H1 (cell line): Measurements from ENCODE around the gene BRD7. TPM values are rescaled to one million over a fixed set of nuclear protein-coding genes. Genes with fewer than 3 reads are reported as not detected.
A peak's percentile ranks its signal among the peaks of the same experiment; 100 is the strongest.

ENCODE experiments used
- CTCF ChIA-PET: fragments of 300-600 bp; sonication (Branson Sonifier 250); formaldehyde crosslinking; loops from one replicate; lab custom pipeline; 2021; ENCODE audit not compliant: partially characterized antibody; lab: Charles Lee
- POLR2A ChIA-PET: fragments of 300-600 bp; sonication (Branson Sonifier 250); formaldehyde crosslinking; loops from one replicate; lab custom pipeline; 2021; ENCODE audit warnings: inconsistent platforms; ENCODE audit not compliant: partially characterized antibody; lab: Charles Lee
- DNase-seq, 2 experiments: peaks; one replicate each; pipeline versions ENCODE4 v3.0.0 to v3.0.0-alpha.2; 2010 to 2022; ENCODE audit warnings: low spot score in 2 of 2, low read depth in 1 of 2, mixed read lengths in 1 of 2
- FAIRE-seq: peaks from 2 replicates; lab custom pipeline; 2011; peaks lifted over from hg19 to GRCh38; lab: Jason Lieb, UNC
- H2AFZ ChIP-seq: 2 replicates; pipeline ENCODE4 v1.8.1; 2012; ENCODE audit warnings: low read length, inconsistent platforms
- H2AK5ac ChIP-seq: 2 replicates; pipeline ENCODE4 v1.6.1; 2013; ENCODE audit warnings: low read depth, low read length
- H2BK120ac ChIP-seq: replicated peaks from 2 replicates; pipeline ENCODE3; 2013; ENCODE audit warnings: low read depth, low read length, inconsistent platforms
- H2BK12ac ChIP-seq: 2 replicates; pipeline ENCODE4 v1.6.1; 2013; ENCODE audit warnings: low read depth, low read length
- H2BK15ac ChIP-seq: 2 replicates; pipeline ENCODE4 v1.6.1; 2013; ENCODE audit warnings: low read length
- H2BK20ac ChIP-seq: 2 replicates; pipeline ENCODE4 v1.6.1; 2013; ENCODE audit warnings: low read length
- H2BK5ac ChIP-seq: 2 replicates; pipeline ENCODE4 v1.6.1; 2013; ENCODE audit warnings: low read depth, low read length
- H3K14ac ChIP-seq: 2 replicates; pipeline ENCODE4 v1.6.1; 2013; ENCODE audit warnings: inconsistent platforms; ENCODE audit not compliant: insufficient read length
- H3K18ac ChIP-seq: 2 replicates; pipeline ENCODE4 v1.6.1; 2013; ENCODE audit warnings: low read length; ENCODE audit errors: extremely low read depth
- H3K23ac ChIP-seq: 2 replicates; pipeline ENCODE4 v1.6.1; 2013; ENCODE audit warnings: inconsistent platforms; ENCODE audit not compliant: insufficient read length
- H3K23me2 ChIP-seq: 2 replicates; pipeline ENCODE4 v1.6.1; 2013; ENCODE audit warnings: low read depth, low read length
- H3K27ac ChIP-seq: 2 replicates; pipeline ENCODE4 v1.6.1; 2011; ENCODE audit warnings: low read depth, low read length, inconsistent platforms
- H3K27me3 ChIP-seq, 4 experiments: replicated peaks in 1 of 4; 1 replicate in 1 of 4; 2 replicates in 3 of 4; pipeline versions ENCODE4 v1.6.1 to v1.8.1; 2011 to 2013; ENCODE audit warnings: low read length in 3 of 4, mild to moderate bottlenecking in 3 of 4, inconsistent platforms in 2 of 4, mixed read lengths in 2 of 4, moderate library complexity in 1 of 4; ENCODE audit not compliant: control insufficient read depth in 3 of 4, insufficient read depth in 3 of 4; ENCODE audit errors: extremely low read depth in 1 of 4
- H3K36me3 ChIP-seq, 4 experiments: 2 replicates each; pipeline versions ENCODE4 v1.6.1 to v1.8.1; 2011 to 2013; ENCODE audit warnings: mild to moderate bottlenecking in 4 of 4, low read length in 3 of 4, moderate library complexity in 2 of 4, control low read depth in 1 of 4, inconsistent platforms in 1 of 4; ENCODE audit not compliant: insufficient read depth in 4 of 4, control insufficient read depth in 2 of 4
- H3K4ac ChIP-seq: replicated peaks from 2 replicates; pipeline ENCODE3; 2013; ENCODE audit warnings: low read length, low read depth, mixed read lengths, inconsistent platforms; ENCODE audit not compliant: insufficient read length
- H3K4me1 ChIP-seq, 4 experiments: replicated peaks in 1 of 4; 1 replicate in 1 of 4; 2 replicates in 3 of 4; pipeline versions ENCODE4 v1.6.1 to v1.8.1; 2011 to 2013; ENCODE audit warnings: low read length in 3 of 4, inconsistent platforms in 2 of 4, mixed read lengths in 1 of 4; ENCODE audit not compliant: insufficient read depth in 4 of 4, control insufficient read depth in 3 of 4
- H3K4me2 ChIP-seq, 2 experiments: 2 replicates each; pipeline versions ENCODE4 v1.6.1 to v1.8.1; 2011 to 2013; ENCODE audit warnings: low read depth in 2 of 2, low read length in 2 of 2, control low read depth in 1 of 2, inconsistent platforms in 1 of 2, mild to moderate bottlenecking in 1 of 2; ENCODE audit not compliant: insufficient read depth in 1 of 2
- H3K4me3 ChIP-seq, 4 experiments: fragments of 200-600, 300-600 bp in 1 of 4; sonication (generic), shearing (Covaris generic), sonication (Bioruptor Twin) in 1 of 4; 2 replicates each; pipeline versions ENCODE4 v1.5.1 to v1.8.1; 2011 to 2016; ENCODE audit warnings: low read length in 4 of 4, low read depth in 3 of 4, control low read depth in 2 of 4, inconsistent platforms in 2 of 4, mild to moderate bottlenecking in 2 of 4, mixed read lengths in 1 of 4, moderate library complexity in 1 of 4; ENCODE audit not compliant: insufficient read depth in 2 of 4; ENCODE audit errors: extremely low read depth in 1 of 4
- H3K56ac ChIP-seq: replicated peaks from 2 replicates; pipeline ENCODE3; 2013; ENCODE audit warnings: low read depth, mild to moderate bottlenecking, mixed read lengths, low read length, inconsistent platforms; ENCODE audit not compliant: insufficient read length
- H3K79me1 ChIP-seq: 2 replicates; pipeline ENCODE4 v1.6.1; 2013; ENCODE audit warnings: low read depth, low read length, control low read depth
- H3K79me2 ChIP-seq, 2 experiments: 2 replicates each; pipeline versions ENCODE4 v1.6.1 to v1.8.1; 2012 to 2013; ENCODE audit warnings: low read length in 2 of 2, mild to moderate bottlenecking in 2 of 2, inconsistent platforms in 1 of 2; ENCODE audit not compliant: insufficient read depth in 2 of 2, control insufficient read depth in 1 of 2
- H3K9ac ChIP-seq, 4 experiments: replicated peaks in 1 of 4; 1 replicate in 1 of 4; 2 replicates in 3 of 4; pipeline versions ENCODE4 v1.6.1 to v1.8.1; 2011 to 2013; ENCODE audit warnings: low read depth in 3 of 4, low read length in 3 of 4, control low read depth in 2 of 4, mild to moderate bottlenecking in 2 of 4, moderate library complexity in 2 of 4, inconsistent platforms in 1 of 4; ENCODE audit errors: extremely low read depth in 1 of 4
- H3K9me3 ChIP-seq, 2 experiments: 2 replicates each; pipeline versions ENCODE4 v1.6.1 to v1.8.1; 2012 to 2013; ENCODE audit warnings: mild to moderate bottlenecking in 2 of 2, moderate library complexity in 2 of 2, control low read depth in 1 of 2, inconsistent platforms in 1 of 2, low read depth in 1 of 2, low read length in 1 of 2, mixed read lengths in 1 of 2; ENCODE audit not compliant: insufficient read depth in 2 of 2
- H4K20me1 ChIP-seq, 2 experiments: replicated peaks in 1 of 2; 2 replicates each; pipeline versions ENCODE3 to v1.8.1; 2011 to 2013; ENCODE audit warnings: inconsistent platforms in 2 of 2, low read length in 2 of 2, mild to moderate bottlenecking in 1 of 2; ENCODE audit not compliant: insufficient read depth in 2 of 2, control insufficient read depth in 1 of 2
- H4K5ac ChIP-seq: 2 replicates; pipeline ENCODE4 v1.6.1; 2013; ENCODE audit warnings: low read length, low read depth, mixed read lengths, inconsistent platforms; ENCODE audit not compliant: insufficient read length
- H4K8ac ChIP-seq: 2 replicates; pipeline ENCODE4 v1.8.0; 2013; ENCODE audit warnings: mild to moderate bottlenecking, moderate library complexity, low read length, inconsistent platforms; ENCODE audit not compliant: insufficient read depth; ENCODE audit errors: extremely low read depth
- H4K91ac ChIP-seq: replicated peaks from 2 replicates; pipeline ENCODE3; 2013; ENCODE audit warnings: low read length, mixed read lengths, inconsistent platforms; ENCODE audit not compliant: insufficient read length
- BACH1 ChIP-seq: IDR thresholded peaks from 2 replicates; pipeline ENCODE4 v1.6.1; 2012; ENCODE audit warnings: low read length, improper control_type of control experiment
- BCL11A ChIP-seq, 2 experiments: IDR thresholded peaks; one replicate each; pipeline ENCODE4 v1.6.1; 2011; ENCODE audit warnings: low read depth in 2 of 2, low read length in 2 of 2, mild to moderate bottlenecking in 2 of 2
- CBX5 ChIP-seq: fragments of 300-800, 300-1000 bp; sonication (generic); IDR thresholded peaks from 2 replicates; pipeline ENCODE4 v1.7.1; 2016; ENCODE audit warnings: antibody characterized with exemption, low read length, low read depth
- CHD1 ChIP-seq: IDR thresholded peaks from 2 replicates; pipeline ENCODE4 v1.6.1; 2012; ENCODE audit warnings: low read depth, low read length, improper control_type of control experiment
- RFX5 ChIP-seq: IDR thresholded peaks from 2 replicates; pipeline ENCODE4 v1.6.1; 2011; ENCODE audit warnings: low read depth, low read length, improper control_type of control experiment, borderline replicate concordance
- SAP30 ChIP-seq: fragments of 300-600 bp; sonication (generic); IDR thresholded peaks from 2 replicates; pipeline ENCODE4 v1.7.1; 2012; ENCODE audit warnings: low read length, moderate library complexity, mild to moderate bottlenecking, inconsistent platforms; ENCODE audit not compliant: insufficient read depth, insufficient replicate concordance
- TBP ChIP-seq: IDR thresholded peaks from 2 replicates; pipeline ENCODE4 v1.6.1; 2011; ENCODE audit warnings: low read depth, low read length, improper control_type of control experiment
- WGBS, 2 experiments: shearing (Covaris generic) in 1 of 2; methylation state at CpG; one replicate each; pipeline versions ENCODE4 v1.1.6 to v1.1.7; 2013 to 2015; ENCODE audit warnings: low lambda C conversion rate in 2 of 2, mixed read lengths in 2 of 2, inconsistent platforms in 1 of 2, low coverage in 1 of 2, missing lambda C conversion rate in 1 of 2; ENCODE audit not compliant: insufficient replicate concordance in 2 of 2, insufficient coverage in 1 of 2, insufficient read length in 1 of 2; ENCODE audit errors: extremely low coverage in 1 of 2, missing lambda C conversion rate in 1 of 2; 5-methylcytosine and 5-hydroxymethylcytosine counted together
- polyA plus RNA-seq, 7 experiments: library from polyadenylated mRNA; depleted of rRNA in 3 of 7; stranded (reverse) in 5 of 7; unstranded in 2 of 7; fragments of >200 nt in 5 of 7; fragments of 200-250 nt in 2 of 7; gene quantifications; 1 replicate in 5 of 7; 2 replicates in 1 of 7; 4 replicates in 1 of 7; pipeline versions ENCODE4 v1.2.1 to v1.2.3, GENCODE V29; 2011 to 2013; ENCODE audit warnings: missing spikeins in 2 of 7, mixed read lengths in 2 of 7
- total RNA-seq: library from RNA; stranded (reverse); fragmentation: NEBNext Ultra II Directional; extraction: Animal tissue kit (Norgen Biotek cat#: 25700); gene quantifications from 2 replicates; pipeline ENCODE4 v1.2.1, GENCODE V29; 2021
- TF ChIP-seq, protein P1 (sequence below): IDR thresholded peaks from 2 replicates; pipeline ENCODE4 v1.6.1; 2012; ENCODE audit warnings: low read length, inconsistent platforms

Gene BRD7
- total and polyA plus RNA-seq, 2 of the 8 experiments (the other 6 are each of a cell fraction or from before 2014, with no cell fraction given) = 42.5 to 120 TPM

DNA sequence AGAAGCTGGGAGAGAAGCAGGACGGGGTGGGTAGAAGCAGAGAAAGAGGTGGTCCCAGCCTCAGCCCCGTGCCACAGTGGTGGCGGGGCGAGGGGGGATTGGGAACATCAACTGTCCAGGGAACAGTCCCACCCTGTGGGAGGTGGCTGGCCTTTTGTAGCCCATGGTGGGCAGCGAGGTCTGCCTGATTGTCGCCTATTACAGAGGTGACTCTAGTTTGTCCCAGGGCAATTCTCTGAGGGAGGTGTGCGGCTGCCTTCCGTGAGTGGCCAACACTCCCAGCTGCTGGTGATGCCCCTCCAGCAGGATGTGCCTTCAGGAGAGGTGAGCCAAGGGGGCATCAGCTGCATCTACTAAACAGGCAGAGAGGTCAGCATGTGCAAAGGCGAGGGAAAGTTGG lies 5.0 kb upstream of the BRD7 start:
- H3K27me3 ChIP-seq = no peaks in the 10 kb centered on the region
- no peak overlapping the region for H2AFZ ChIP-seq
- ChIA-PET POLR2A (no interaction called here), CTCF (interaction anchor here (1.0 to 6.6 kb wide), 11 partner anchors 9 to 351 kb away, joined by 3 to 31 read pairs (median 7); no protein-coding TSS in a partner anchor)
- H3K36me3 ChIP-seq = no peaks in the 10 kb centered on the region
- no peak overlapping the region for H3K4ac ChIP-seq
- no peaks in the 10 kb centered on the region; a peak in 1 of 7 replicates for H3K4me1 ChIP-seq
- H2BK15ac ChIP-seq = peak overlapping the region; percentile 92; the same call in 1 of the 2 replicates
- no peak overlapping the region for H3K4me2 ChIP-seq
- H3K14ac ChIP-seq = no peak overlapping the region
- H3K23me2 ChIP-seq = peaks cover 4% of the 10 kb centered on the region; the same call in 1 of the 2 replicates
- H3K56ac ChIP-seq = no peak overlapping the region
- no peak overlapping the region for H4K91ac ChIP-seq
- H2BK120ac ChIP-seq = no peak overlapping the region
- 0 out of 2 replicates have a peak overlapping the region, but pooled peaks have one; percentile 35 for H2BK5ac ChIP-seq
- no peak overlapping the region for H3K23ac ChIP-seq
- TF ChIP-seq BACH1 (no peak), TBP (no peak), SAP30 (no peak), CHD1 (no peak), CBX5 (no peak), RFX5 (no peak), BCL11A (IDR thresholded peaks at IDR 0.05; ENCODE audit: low read depth in 2 of 2, low read length in 2 of 2) (no peak)
- TF ChIP-seq, protein P1, sequence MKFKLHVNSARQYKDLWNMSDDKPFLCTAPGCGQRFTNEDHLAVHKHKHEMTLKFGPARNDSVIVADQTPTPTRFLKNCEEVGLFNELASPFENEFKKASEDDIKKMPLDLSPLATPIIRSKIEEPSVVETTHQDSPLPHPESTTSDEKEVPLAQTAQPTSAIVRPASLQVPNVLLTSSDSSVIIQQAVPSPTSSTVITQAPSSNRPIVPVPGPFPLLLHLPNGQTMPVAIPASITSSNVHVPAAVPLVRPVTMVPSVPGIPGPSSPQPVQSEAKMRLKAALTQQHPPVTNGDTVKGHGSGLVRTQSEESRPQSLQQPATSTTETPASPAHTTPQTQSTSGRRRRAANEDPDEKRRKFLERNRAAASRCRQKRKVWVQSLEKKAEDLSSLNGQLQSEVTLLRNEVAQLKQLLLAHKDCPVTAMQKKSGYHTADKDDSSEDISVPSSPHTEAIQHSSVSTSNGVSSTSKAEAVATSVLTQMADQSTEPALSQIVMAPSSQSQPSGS = no peak
- H2BK20ac ChIP-seq = 0 out of 2 replicates have a peak overlapping the region, but pooled peaks have one; percentile 25
- no peak overlapping the region for H4K5ac ChIP-seq
- H2BK12ac ChIP-seq = no peak overlapping the region
- no peak overlapping the region for H3K18ac ChIP-seq
- H2AK5ac ChIP-seq = peak overlapping the region; percentile 24; the same call in 1 of the 2 replicates
- no peak overlapping the region for H3K9ac ChIP-seq
- no peak overlapping the region for H3K27ac ChIP-seq
- WGBS, 2 experiments = 94% methylated on average over 9 of the region's 9 CpGs; no CpG with 5 or more reads in 1 of the 2 experiments
- no peak overlapping the region for H4K8ac ChIP-seq
- no peaks in the 10 kb centered on the region for H3K79me1 ChIP-seq
- H3K9me3 ChIP-seq = no peaks in the 10 kb centered on the region
- FAIRE-seq (no peak), DNase-seq (no peak)
- no peaks in the 10 kb centered on the region for H4K20me1 ChIP-seq
- no peaks in the 10 kb centered on the region for H3K79me2 ChIP-seq
- no peak overlapping the region for H3K4me3 ChIP-seq
